Sigmoid colon (tissue), 4 donors: ENCODE data around the gene COX6B1.

ENCODE experiments used
- EP300 ChIP-seq, 4 donors: sonication (generic); formaldehyde crosslinking; IDR thresholded peaks; one replicate each; pipeline ENCODE4 v1.6.1; 2017; ENCODE audit warnings: antibody characterized with exemption in 4 of 4
- POLR2A ChIP-seq, 2 donors: fragments of 450-650 bp; IDR thresholded peaks; one replicate each; pipeline ENCODE4 v1.6.1; 2016; ENCODE audit warnings: antibody characterized with exemption in 2 of 2, mild to moderate bottlenecking in 2 of 2, moderate library complexity in 2 of 2
- POLR2AphosphoS5 ChIP-seq, 4 donors: sonication (generic); formaldehyde crosslinking; IDR thresholded peaks; one replicate each; pipeline ENCODE4 v1.6.1; 2017; ENCODE audit warnings: antibody characterized with exemption in 4 of 4
- TF ChIP-seq, protein P1 (sequence below), 4 experiments: fragments of 450-650 bp in 3 of 4; fragments of 200-600 bp in 1 of 4; IDR thresholded peaks; one replicate each; pipeline ENCODE4 v1.5.1; 2016 to 2019; ENCODE audit warnings: antibody characterized with exemption in 4 of 4, mild to moderate bottlenecking in 3 of 4, moderate library complexity in 2 of 4

DNA sequence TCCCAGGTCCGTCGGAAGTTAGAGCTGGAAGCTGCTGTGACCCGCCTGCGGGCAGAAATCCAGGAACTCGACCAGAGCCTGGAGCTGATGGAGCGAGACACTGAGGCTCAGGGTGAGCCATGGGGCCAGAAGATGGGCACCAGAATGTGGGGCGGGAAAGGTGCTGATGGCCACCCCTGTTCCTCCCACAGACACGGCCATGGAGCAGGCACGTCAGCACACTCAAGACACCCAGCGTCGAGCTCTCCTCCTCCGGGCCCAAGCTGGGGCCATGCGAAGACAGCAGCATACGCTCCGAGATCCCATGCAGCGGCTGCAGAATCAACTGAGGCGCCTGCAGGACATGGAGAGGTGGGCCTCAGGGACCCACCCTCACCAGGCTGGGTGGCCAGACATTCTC is 33.1 kb upstream of the COX6B1 start:
- TF ChIP-seq, protein P1, sequence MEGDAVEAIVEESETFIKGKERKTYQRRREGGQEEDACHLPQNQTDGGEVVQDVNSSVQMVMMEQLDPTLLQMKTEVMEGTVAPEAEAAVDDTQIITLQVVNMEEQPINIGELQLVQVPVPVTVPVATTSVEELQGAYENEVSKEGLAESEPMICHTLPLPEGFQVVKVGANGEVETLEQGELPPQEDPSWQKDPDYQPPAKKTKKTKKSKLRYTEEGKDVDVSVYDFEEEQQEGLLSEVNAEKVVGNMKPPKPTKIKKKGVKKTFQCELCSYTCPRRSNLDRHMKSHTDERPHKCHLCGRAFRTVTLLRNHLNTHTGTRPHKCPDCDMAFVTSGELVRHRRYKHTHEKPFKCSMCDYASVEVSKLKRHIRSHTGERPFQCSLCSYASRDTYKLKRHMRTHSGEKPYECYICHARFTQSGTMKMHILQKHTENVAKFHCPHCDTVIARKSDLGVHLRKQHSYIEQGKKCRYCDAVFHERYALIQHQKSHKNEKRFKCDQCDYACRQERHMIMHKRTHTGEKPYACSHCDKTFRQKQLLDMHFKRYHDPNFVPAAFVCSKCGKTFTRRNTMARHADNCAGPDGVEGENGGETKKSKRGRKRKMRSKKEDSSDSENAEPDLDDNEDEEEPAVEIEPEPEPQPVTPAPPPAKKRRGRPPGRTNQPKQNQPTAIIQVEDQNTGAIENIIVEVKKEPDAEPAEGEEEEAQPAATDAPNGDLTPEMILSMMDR (IDR thresholded peaks at IDR 0.05) = no peak
- no peak for TF ChIP-seq POLR2A (IDR thresholded peaks at IDR 0.05)
- TF ChIP-seq EP300 (IDR thresholded peaks at IDR 0.05) = no peak
- no peak for TF ChIP-seq POLR2AphosphoS5 (IDR thresholded peaks at IDR 0.05)
